ENCODE measurements around the gene INTS6. TPM values are rescaled to one million over a fixed set of nuclear protein-coding genes. Genes with fewer than 3 reads are reported as not detected.

Gene INTS6
- polyA plus RNA-seq, 1 donor, result 18.9 TPM

GRCh38 chr13:51318876-51319275 is 134.0 kb downstream of the INTS6 start:
- no peak for DNase-seq (ENCODE audit: low read depth)

GRCh38 chr13:51318015-51318414 is 134.8 kb downstream of the INTS6 start:
- no peak for DNase-seq (ENCODE audit: low read depth)

- DNase-seq (ENCODE audit: low read depth), result no peak
These were observed 135.6 kb downstream of the INTS6 start for GRCh38 chr13:51317262-51317661.

- no peak for DNase-seq (ENCODE audit: low read depth)
These were observed 139.2 kb downstream of the INTS6 start for GRCh38 chr13:51313619-51314018.

GRCh38 chr13:51311957-51312520 is 140.8 kb downstream of the INTS6 start:
- no peak for DNase-seq (ENCODE audit: low read depth)

Other genes starting within 250 kb of the INTS6 start
- gene FAM124A, start 230.6 kb downstream of the INTS6 start, polyA plus RNA-seq (ENCODE audit: insufficient read length), result 1.6 TPM
- 0.77 TPM for gene SERPINE3, start 113.3 kb downstream of the INTS6 start, polyA plus RNA-seq (ENCODE audit: insufficient read length)
- 8.3 TPM for gene WDFY2, start 131.4 kb upstream of the INTS6 start, polyA plus RNA-seq (ENCODE audit: insufficient read length)

Data from forelimb muscle (tissue), 1 donor.